DMS79 (cell line): ENCODE data around the gene CFAP61.

ENCODE experiments used
- DNase-seq: peaks from one replicate; lab custom pipeline; 2025; lab: John Stamatoyannopoulos, UW

Gene CFAP61

DNA sequence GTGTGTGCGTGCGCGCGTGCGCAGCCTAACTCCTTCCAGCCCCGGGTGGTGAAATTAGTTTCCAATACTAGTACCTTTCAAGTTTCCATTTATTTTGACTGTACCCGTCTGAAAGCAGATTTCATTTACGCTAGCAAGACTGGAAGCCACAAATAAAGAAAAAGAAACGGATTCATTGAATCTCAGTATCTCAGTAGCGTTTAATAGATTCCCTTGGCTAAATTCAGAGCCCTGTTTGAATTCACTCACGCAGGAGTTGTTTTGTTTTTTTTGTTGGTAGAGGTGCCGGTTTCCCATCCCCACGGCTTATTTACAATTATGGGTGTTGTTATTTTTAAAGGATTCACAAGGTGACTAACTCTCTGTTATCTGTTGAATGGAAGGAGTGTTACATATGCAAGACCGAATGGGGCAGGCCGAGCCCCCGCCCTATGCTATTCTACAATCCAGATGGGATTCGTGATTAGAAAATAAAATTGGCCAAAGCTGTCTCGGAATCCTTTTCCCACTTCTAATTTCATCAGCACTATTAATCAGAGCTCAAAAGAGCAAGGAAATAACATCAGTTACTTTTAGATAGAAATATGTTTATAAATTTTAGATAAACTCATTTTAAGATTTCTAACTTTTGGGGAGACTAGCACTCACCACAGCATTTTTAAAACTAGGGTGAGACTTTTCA lies 313.3 kb downstream of the CFAP61 start:
- DNase-seq = no peak

DNA sequence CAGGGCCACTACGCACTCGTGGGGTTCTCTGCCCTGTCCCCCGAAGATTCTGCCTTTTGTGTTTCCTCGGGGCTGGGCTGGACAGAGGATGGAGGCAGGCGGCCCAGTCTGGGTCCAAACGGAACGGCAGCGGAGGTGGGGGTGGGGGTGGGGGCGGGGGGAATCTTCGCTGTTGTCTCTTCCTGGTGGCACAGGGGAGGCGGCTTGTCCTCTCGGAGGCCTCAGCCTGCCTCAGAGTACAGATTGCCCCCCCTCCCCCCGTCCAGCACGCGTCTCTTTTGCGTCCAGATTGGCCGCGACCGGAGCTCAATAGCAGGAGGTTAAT lies 314.2 kb downstream of the CFAP61 start:
- DNase-seq = no peak

DNA sequence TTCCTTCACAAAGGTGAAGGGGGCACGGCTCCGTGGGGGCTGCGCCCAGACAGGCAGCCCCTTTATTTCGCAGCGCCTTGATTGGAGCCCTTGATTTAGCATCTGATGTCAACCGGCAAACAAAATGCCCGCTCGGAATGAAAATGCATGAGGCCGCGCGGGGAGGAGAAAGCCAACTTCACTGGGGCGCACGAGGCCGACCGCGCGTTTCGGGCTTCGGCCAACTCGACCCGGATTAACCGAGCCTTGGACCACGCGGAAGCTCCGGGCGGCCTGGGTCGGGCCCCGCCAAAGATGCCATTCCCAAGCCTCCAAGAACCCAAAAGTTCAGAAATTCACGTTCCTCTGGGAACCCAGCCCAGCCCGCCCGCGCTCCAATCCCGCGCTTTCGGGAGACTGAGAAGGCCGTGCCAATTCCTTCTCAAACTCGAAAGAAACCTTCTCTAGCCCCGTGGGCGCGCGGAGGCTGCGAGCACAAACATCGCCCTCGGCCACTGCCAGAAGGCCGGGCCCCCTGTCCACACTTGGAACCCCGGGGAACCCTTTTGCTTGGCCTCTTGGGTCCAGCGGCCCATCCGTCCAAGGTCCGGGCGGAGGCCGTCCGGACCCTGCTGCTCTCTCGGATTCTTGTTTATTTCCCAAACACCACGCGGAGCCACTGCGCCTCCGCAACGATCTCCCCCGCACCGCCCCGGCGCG lies 314.7 kb downstream of the CFAP61 start:
- DNase-seq = peak; percentile 60

DNA sequence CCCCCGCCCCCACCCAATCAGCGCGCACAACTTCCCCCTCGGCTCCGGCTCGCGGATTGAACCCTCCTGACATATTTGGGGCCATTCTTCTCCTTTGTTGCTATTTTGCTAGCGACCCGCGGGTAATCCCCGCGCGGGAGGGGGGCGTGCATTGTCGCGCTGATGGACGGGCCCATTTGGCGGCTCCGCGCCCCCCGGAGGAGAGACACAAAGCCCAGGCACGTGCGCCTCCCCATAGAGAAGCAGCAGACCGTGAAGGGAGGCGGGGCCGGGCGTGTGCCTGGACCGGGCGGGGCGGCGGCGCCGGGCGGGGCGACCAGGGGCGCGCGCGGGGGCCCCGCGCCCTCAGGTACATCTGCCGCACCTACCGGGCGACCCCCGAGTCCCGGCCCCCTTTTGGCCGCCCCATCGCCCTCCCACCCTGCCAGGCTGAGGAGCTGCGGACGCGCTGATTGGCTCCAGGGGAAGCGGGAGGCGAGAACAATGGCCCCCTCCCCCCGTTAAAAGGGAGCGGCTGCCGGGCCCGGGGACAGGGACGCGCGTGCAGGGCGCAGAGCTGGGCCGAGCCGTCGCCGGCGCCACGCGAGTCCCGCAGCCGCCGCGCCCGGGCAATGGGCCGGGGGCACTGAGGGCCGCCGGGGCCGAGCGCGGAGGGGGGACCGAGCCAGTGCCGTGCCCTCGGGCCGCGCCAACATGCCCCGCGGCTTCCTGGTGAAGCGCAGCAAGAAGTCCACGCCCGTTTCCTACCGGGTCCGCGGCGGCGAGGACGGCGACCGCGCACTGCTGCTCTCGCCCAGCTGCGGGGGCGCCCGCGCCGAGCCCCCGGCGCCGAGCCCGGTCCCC lies 315.5 kb downstream of the CFAP61 start, which contains the start of gene INSM1:
Gene INSM1, plus strand, starts transcription at position 530 of the 843 bp plus-strand sequence. Its CDS starts 164 bp downstream, at position 694.
- peak; percentile 89 for DNase-seq

- DNase-seq = no peak
Measured at GRCh38 chr20:20368418-20369249, 316.3 kb downstream of the CFAP61 start.

- DNase-seq = peak; percentile 17
Measured at GRCh38 chr20:20369250-20370093, 317.1 kb downstream of the CFAP61 start.

DNA sequence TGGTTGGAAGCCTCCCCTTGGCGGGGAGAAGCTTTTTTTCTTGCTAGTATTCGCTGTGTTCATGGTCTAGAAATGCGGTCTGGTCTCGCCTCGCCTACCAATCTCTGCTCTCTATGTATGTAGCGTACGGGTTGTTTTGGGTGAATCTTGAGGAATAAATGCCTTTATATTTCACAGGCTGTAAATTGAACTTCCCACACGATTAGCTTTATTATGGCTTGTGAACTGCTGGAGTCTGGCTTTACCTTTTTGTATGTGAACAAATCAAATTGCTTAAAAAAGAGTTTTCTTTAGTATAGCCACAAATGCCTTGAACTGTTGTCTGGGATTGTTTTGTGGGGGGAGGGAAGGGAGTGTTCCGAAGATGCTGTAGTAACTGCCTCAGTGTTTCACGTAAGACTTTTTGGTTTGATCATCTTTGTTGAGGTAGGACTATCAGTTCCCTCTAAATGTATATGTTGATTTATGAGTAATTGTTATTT lies 317.8 kb downstream of the CFAP61 start:
- DNase-seq = no peak

GRCh38 chr20:20371083-20371482 lies 318.8 kb downstream of the CFAP61 start:
- no peak for DNase-seq

DNA sequence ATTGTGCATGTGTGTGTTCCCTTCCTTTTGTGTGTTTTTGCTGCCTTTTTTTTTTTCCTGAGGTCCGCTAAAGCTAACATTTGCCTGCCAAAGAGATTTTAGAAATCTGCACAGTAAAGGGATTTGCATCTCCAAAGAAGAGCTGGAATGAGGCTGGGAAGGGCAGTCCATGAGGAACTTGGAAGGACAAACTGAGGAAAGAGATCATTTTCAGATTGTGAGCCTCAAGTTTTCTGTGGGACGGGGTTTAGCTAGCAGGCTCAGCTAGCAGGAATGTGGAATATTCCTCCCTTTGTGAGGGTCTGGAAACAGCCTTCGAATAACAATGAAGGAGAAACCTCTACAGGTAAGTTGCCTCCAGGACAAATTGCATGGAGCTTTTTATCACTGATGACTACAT lies 319.3 kb downstream of the CFAP61 start:
- no peak for DNase-seq

DNA sequence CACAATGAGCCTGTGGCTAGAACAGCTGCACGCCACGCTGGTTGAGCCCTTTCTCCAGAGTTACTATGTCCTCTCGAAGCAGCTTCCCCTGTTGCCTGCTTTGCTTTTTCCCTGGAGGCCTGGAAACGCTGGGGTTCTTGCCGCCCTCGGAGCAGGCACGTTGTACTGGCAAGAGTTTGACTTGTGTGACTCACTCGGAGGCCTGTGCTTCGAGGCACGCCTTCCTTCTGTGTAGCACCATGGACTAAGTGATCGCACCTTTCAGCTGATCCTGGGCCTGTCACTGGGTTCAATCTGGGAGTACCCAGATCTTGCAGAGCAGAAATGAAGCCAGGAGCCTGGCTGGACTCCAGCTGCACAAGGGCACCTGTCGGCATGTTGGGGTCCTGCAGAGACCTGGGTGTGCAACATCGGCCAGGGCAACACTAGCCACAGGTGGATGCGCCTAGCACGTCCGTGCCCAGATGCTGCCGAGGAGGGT lies 320.8 kb downstream of the CFAP61 start:
- DNase-seq = no peak

DNA sequence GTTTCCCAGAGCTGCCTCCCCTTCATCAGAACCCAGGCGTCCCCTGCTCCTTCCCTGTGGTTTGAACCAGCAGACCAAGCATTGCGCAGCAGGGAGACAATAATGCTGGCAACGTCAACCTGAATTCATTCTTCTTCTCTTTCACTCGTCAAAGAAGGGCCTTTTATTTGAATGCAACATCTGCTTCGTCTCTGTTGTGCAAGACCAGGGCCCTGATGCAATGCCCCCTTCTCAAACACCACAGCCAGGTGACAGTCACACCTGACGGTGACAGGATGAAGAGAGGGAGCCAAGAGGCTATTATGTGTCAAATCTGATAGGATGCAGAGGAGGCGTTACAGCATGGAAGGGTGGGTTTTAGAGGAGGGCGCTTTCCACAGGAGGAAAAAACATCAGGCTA lies 323.5 kb downstream of the CFAP61 start:
- no peak for DNase-seq

- no peak for DNase-seq
Measured at GRCh38 chr20:20386192-20386591, 333.9 kb downstream of the CFAP61 start.

DNA sequence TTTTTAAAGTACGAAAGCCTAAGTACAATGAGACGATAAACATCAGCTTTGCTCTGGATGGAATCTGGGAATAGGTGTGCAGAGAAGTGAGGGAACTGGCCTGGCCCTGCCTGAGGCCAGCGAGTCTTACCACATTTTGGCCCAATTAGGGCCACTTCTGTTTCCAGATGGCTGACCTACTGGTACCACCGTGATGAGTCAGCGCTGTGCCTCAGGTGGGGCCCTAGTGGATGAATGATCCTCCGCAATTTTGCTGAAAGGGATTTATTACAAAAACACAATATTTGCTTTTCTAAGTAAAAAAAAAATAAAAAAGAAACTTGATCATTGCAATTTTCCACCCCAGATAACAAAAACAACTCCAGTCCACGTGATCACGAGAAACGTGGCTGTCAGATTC lies 338.1 kb downstream of the CFAP61 start:
- no peak for DNase-seq

DNA sequence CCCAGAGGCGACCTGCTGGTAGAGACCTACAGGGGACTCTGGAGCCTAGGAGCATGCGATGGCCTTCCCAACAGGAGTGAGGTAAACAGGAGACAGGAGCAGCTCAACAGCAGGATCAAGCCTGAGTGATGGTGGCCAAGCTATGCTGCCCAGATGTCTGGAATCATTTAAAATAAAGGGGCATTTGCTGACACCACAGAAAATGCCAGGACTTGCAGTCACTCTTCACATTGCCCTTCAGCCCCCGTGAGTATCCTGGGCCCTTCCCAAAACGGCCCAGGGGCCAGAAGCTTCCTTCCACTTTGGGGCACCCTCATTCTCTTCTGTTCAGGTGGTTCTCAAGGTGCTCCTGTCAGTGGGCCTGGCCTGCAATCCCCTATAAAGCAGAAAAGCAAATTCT lies 338.8 kb downstream of the CFAP61 start:
- DNase-seq = no peak

DNA sequence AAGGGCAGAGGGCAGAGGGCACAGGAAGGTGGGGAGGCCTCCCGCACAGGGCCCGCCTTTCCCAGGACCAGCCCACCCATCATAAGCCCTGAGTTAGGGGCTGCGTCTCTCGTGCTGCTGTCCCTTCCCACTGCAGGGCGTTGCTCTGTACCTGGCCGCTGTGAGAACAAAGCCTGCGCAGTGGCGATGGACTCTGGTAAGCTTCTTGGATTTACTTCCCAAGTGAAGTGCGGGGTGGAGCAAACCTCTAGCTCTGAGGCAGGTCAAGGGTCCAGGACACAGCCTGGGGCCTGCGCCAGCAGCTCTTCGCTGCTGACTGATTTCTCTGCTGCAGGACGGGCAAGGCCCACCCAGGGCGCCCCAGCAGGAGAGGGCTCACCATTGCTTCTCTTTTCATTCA lies 339.4 kb downstream of the CFAP61 start:
- no peak for DNase-seq

DNA sequence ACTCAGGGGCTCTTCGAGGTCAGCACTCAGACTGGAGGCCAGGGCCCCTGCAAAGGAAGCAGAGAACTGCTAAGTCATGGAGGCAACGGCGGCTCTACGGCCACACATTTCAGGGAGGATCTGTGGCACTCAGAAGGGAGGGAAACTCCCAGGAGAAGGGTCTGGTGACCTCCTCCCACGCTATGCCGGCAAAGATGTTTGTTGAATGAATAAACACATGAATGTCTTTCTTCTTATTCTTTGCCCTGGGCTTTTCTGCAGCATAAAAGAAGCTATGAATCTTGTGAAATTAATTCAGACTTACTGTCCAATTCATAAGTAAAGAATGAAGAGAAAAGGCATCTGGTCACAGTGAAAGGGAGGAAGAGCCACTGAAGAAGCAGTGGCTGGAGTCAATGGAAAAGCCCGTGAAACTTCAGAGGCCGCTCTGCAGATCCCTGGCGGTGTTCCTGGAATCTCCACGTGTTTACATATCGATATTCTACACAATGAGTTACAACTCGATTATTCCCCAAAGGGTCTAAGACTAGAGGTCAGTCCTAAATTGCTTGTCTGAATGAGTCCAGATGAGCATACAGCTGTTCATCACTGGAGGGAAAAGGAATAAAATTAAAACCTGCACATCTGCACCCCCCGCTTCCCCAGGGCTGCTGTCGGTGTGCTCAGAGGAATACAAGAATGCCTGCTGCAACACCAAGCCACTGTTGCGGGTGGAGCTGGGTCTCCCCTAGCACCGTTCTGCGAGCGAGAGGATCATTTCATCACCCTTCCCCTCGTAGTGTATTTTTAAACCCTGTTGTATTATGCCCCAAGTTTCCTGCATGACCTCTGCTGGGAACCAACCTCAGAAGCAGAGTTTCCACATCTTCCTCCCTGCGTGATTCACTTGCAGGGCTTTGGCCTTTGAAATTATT lies 341.1 kb downstream of the CFAP61 start:
- DNase-seq = no peak

- no peak for DNase-seq
Measured at GRCh38 chr20:20395087-20395486, 342.8 kb downstream of the CFAP61 start.

DNA sequence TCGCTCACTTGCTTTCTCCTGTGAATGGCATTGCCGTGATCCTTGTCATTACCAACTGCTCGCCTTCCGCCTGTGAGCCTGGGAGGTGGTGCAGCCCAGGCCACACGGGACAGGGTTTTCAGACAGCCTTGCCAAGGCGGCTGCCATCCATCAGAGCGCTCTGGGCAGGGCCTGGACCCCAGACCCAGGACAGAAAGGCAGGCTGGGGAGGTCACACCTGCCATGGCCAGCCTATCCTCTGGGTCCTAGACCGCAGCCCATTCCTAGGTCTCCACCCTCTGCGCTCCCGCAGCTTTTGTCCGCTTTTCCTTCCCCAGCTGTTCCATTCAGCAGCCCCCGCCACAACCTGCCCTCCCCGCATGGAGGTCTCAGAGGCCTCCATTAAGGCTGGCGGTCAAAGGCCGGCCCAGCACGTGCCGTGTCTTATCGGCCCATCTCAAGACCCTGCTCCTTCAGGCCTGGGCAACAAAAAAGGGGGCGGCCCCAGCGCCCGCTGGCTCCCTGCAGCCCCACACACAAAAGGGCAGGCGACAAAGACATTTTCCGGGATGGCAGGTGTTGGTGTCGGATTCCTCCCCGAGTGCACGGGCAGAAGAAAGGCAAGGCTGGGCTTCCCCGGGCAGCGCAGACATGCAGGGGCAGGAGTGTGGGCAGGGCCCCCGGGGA lies 343.7 kb downstream of the CFAP61 start:
- DNase-seq = peak; percentile 24

DNA sequence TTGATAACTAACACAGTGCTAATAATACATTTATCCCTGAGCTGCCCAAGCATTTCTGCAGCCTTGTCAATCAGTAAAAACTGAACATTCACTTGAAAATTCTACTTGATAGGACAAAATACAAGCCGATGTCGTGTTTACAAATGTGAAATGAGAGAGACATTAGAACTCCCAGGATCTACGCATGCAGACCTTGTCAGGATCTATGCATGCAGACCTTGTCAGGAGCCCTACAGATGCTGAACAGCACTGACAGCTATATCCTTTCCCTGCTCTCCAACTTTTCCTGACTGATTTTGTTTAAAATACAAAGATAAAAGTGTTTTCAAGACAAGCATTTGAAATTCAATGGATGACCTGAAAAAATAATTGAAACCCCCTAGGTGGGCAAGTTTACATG lies 344.5 kb downstream of the CFAP61 start:
- DNase-seq = no peak
